Measurements from ENCODE around the gene CARD19. TPM values are rescaled to one million over a fixed set of nuclear protein-coding genes. Genes with fewer than 3 reads are reported as not detected.

CARD19 gene
- total RNA-seq, 1 experiment from 2014 or later: 11.4 TPM

DNA sequence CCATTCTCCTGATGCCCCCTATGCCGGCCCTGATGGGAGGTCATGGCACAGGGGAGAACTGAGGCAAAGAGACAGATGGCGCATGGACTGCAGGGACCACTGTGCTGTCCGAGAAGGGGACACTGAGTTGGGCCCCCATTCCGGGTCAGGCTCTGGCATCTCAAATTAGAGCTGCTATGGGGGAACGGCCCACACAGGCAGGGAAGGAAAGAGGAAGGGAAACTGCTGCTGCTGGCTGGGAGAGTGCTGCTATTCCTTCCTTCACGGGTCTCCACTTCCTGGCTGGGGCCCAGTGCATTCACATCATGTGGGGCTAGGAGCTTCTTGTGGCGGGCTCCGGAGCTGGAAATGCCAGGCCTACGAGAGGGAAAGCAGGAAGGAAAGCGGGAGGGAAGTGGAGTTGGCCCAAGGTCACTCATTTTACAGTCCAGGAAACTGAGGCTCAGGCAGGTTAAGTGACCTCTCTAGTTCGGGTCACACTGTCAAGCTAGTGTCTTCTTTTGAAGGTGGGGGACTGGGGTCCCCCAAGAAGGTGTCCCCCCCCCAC is 1.3 kb upstream of the CARD19 start:
- peak overlapping the region; percentile 38 for H3K4me3 ChIP-seq (ENCODE audit: low read depth, low read length)
- H3K36me3 Mint-ChIP-seq (ENCODE audit: insufficient read depth, unreplicated experiment): no peaks in the 10 kb centered on the region
- H3K9me3 Mint-ChIP-seq (ENCODE audit: unreplicated experiment): no peaks in the 10 kb centered on the region
- H3K9me3 ChIP-seq: no peaks in the 10 kb centered on the region
- TSS peak; percentile 94 for BruUV-seq (replicated peaks)
- ChIA-PET CTCF (interaction anchor here (0.7 kb wide), 1 partner anchor 14 kb away, joined by 7 read pairs; no protein-coding TSS in a partner anchor), POLR2A (no interaction called here)
- no peaks in the 10 kb centered on the region for H3K4me1 Mint-ChIP-seq (ENCODE audit: low read depth, unreplicated experiment)
- DNase-seq: no peak
- TF ChIP-seq, protein P1, sequence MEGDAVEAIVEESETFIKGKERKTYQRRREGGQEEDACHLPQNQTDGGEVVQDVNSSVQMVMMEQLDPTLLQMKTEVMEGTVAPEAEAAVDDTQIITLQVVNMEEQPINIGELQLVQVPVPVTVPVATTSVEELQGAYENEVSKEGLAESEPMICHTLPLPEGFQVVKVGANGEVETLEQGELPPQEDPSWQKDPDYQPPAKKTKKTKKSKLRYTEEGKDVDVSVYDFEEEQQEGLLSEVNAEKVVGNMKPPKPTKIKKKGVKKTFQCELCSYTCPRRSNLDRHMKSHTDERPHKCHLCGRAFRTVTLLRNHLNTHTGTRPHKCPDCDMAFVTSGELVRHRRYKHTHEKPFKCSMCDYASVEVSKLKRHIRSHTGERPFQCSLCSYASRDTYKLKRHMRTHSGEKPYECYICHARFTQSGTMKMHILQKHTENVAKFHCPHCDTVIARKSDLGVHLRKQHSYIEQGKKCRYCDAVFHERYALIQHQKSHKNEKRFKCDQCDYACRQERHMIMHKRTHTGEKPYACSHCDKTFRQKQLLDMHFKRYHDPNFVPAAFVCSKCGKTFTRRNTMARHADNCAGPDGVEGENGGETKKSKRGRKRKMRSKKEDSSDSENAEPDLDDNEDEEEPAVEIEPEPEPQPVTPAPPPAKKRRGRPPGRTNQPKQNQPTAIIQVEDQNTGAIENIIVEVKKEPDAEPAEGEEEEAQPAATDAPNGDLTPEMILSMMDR (IDR thresholded peaks at IDR 0.05; ENCODE audit: insufficient read depth in 1 of 2, low read depth in 1 of 2, low read length in 1 of 2, severe bottlenecking in 1 of 2, unreplicated experiment in 1 of 2): no peak
- intact Hi-C loops (cut with micrococcal nuclease; ENCODE audit: unreplicated experiment): loop anchor here (5.0 kb wide), 1 partner anchor 37 kb away; the partner anchor contains the start of gene SUSD3
- H3K27me3 ChIP-seq (replicated peaks; ENCODE audit: control insufficient read depth, insufficient read depth, low read length): no peaks in the 10 kb centered on the region
- H3K27me3 Mint-ChIP-seq (ENCODE audit: insufficient read depth, unreplicated experiment): no peaks in the 10 kb centered on the region
- H3K4me1 ChIP-seq: peaks cover 7% of the 10 kb centered on the region; the same call in 1 of the 2 replicates
- no peaks in the 10 kb centered on the region for H3K36me3 ChIP-seq (ENCODE audit: control insufficient read depth, insufficient read depth, low read length)
- peak overlapping the region; percentile 63 for H3K27ac Mint-ChIP-seq (ENCODE audit: unreplicated experiment)
- peak overlapping the region; percentile 75 for H3K4me3 Mint-ChIP-seq (ENCODE audit: unreplicated experiment)

DNA sequence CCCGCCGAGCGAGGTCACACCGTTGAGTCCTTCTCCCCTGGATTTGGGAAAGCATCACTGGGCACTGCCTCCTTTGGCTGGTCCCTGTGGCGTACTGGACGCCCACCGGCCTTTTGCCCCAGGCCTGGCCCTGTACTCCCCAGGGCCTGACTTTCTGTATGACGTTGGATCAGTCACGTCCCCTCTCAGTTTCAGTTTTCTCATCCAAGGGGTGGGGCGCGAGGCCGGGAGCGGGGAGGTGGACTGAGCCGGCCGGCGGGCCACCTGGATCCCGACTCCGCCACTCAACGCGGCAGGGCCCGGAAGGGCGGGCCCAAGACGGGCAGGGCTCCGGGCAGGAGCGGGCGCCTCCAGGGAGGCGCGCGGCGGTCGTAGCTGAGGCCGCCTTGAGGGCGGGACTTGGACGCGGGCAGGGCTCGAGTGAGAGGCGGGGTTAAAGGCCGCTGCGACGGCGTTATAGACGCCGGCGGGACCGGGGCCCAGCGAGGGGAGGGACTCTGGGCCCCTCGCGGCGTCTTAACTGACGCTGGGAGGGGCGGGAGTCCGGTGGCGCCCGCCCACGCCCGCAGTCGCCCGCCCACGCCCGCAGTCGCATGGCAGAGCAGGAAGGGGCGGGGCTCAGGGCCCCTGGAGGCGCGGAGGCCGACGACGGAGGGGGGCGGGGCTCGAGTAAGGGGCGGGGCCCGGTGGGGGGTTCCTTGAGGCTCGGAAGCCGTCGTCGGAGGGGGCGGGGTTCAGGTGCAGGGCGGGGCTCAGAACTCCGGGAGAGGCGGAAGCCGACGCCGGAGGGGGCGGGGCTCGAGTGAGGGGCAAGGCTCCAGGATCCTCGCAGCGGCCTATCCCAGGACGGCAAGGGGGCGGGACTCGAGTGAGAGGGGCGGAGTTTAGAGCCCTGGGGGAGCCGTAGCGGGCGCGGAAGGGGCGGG is 549 bp upstream of the CARD19 start:
- Histone ChIP-seq H3K27me3 (replicated peaks; ENCODE audit: control insufficient read depth, insufficient read depth, low read length) (no peaks in the 10 kb centered on the region), H3K9me3 (no peaks in the 10 kb centered on the region), H3K4me3 (ENCODE audit: low read depth, low read length) (peak overlapping the region; percentile 38), H3K36me3 (ENCODE audit: control insufficient read depth, insufficient read depth, low read length) (no peaks in the 10 kb centered on the region), H3K4me1 (peaks cover 7% of the 10 kb centered on the region; the same call in 1 of the 2 replicates)
- no peaks in the 10 kb centered on the region for H3K36me3 Mint-ChIP-seq (ENCODE audit: insufficient read depth, unreplicated experiment)
- CTCF ChIA-PET: interaction anchor here (0.6 to 0.7 kb wide), 4 partner anchors 11 to 409 kb away, joined by 3 to 7 read pairs (median 3); no protein-coding TSS in a partner anchor
- intact Hi-C loops (cut with micrococcal nuclease; ENCODE audit: unreplicated experiment): loop anchor here (5.0 kb wide), 1 partner anchor 38 kb away; the partner anchor contains the start of gene SUSD3
- DNase-seq: peak; percentile 97 to 98
- no peaks in the 10 kb centered on the region for H3K4me1 Mint-ChIP-seq (ENCODE audit: low read depth, unreplicated experiment)
- no TSS peak for BruUV-seq (replicated peaks)
- peak overlapping the region; percentile 75 for H3K4me3 Mint-ChIP-seq (ENCODE audit: unreplicated experiment)
- H3K9me3 Mint-ChIP-seq (ENCODE audit: unreplicated experiment): no peaks in the 10 kb centered on the region
- H3K27ac Mint-ChIP-seq (ENCODE audit: unreplicated experiment): peak overlapping the region; percentile 63
- TF ChIP-seq, protein P1 (IDR thresholded peaks at IDR 0.05; ENCODE audit: insufficient read depth in 1 of 2, low read depth in 1 of 2, low read length in 1 of 2, severe bottlenecking in 1 of 2, unreplicated experiment in 1 of 2): no peak
- H3K27me3 Mint-ChIP-seq (ENCODE audit: insufficient read depth, unreplicated experiment): no peaks in the 10 kb centered on the region
- POLR2A ChIA-PET: interaction anchor here (0.5 to 0.6 kb wide), 3 partner anchors 35 to 60 kb away, joined by 4 to 9 read pairs (median 5); no protein-coding TSS in a partner anchor

DNA sequence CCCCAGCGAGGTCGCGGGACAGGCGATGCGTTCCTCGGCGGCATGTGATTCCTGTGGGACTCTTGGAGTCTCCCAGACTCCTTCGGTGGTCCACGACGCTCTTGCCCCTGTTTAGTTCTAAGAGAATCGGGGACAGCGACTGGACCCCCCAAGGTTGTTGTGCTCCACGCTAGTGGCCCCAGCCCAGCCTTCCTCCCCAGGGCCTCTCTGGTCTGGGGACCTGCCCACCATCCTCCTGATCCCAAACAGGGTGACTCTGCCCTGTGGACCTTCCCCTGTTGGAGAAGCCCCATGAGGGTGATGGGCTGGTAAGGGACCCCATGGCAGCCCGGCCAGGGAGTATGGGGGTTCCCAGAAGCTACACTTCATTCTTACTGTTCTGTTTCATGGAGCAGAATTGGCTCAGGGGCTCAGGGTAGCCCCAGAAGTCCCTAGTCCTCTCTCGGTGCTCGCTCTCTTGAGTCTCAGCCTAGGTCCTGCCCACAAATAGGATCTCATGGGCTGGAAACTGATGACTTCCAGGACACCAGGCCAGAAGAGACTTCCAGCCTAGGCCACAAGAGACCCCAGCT is 880 bp downstream of the CARD19 start:
- H3K4me3 ChIP-seq (ENCODE audit: low read depth, low read length): peak overlapping the region; percentile 69
- H3K27me3 Mint-ChIP-seq (ENCODE audit: insufficient read depth, unreplicated experiment): no peaks in the 10 kb centered on the region

More for the DNA sequence above, 880 bp downstream of the CARD19 start:
- Histone ChIP-seq H3K36me3 (ENCODE audit: control insufficient read depth, insufficient read depth, low read length) (no peaks in the 10 kb centered on the region), H3K27me3 (replicated peaks; ENCODE audit: control insufficient read depth, insufficient read depth, low read length) (no peaks in the 10 kb centered on the region), H3K4me1 (peaks cover 7% of the 10 kb centered on the region; the same call in 1 of the 2 replicates), H3K9me3 (no peaks in the 10 kb centered on the region)
- no TSS peak for BruUV-seq (replicated peaks)
- Mint-ChIP-seq H3K9me3 (ENCODE audit: unreplicated experiment) (no peaks in the 10 kb centered on the region), H3K27ac (ENCODE audit: unreplicated experiment) (peak overlapping the region; percentile 45), H3K36me3 (ENCODE audit: insufficient read depth, unreplicated experiment) (no peaks in the 10 kb centered on the region), H3K4me1 (ENCODE audit: low read depth, unreplicated experiment) (no peaks in the 10 kb centered on the region), H3K4me3 (ENCODE audit: unreplicated experiment) (peak overlapping the region; percentile 75)
- POLR2A ChIA-PET: no interaction called here
- CTCF ChIA-PET: no interaction called here
- TF ChIP-seq, protein P1 (IDR thresholded peaks at IDR 0.05; ENCODE audit: insufficient read depth in 1 of 2, low read depth in 1 of 2, low read length in 1 of 2, severe bottlenecking in 1 of 2, unreplicated experiment in 1 of 2): no peak
- no peak for DNase-seq
- intact Hi-C loops (cut with micrococcal nuclease; ENCODE audit: unreplicated experiment): loop anchor here (5.0 kb wide), 1 partner anchor 40 kb away; the partner anchor contains the start of gene SUSD3
